GM12878 (cell line): ENCODE measurements around the gene ETV6. TPM values are rescaled to one million over a fixed set of nuclear protein-coding genes. Genes with fewer than 3 reads are reported as not detected.

Experiments used
- ATAC-seq: fragments of 200-7000 bp; cut with Tn5 transposase; 3 replicates; pipeline ENCODE4 v1.9.1; 2020; ENCODE audit warnings: mild to moderate bottlenecking, moderate library complexity
- BruUV-seq: library from RNA; stranded (reverse); fragments of 400-500 nt; replicated peaks from 2 replicates; lab custom pipeline; 2021; lab: Mats Ljungman, UMichigan
- CTCF ChIA-PET: fragments of 300-600 bp; sonication (Branson Sonifier 250); formaldehyde crosslinking; extraction: SDS; loops from one replicate; lab custom pipeline; 2021; ENCODE audit warnings: inconsistent platforms; lab: Yijun Ruan, JAX
- POLR2A ChIA-PET: fragments of 350-600 bp; formaldehyde crosslinking; extraction: SDS; loops from one replicate; lab custom pipeline; 2021; ENCODE audit warnings: inconsistent platforms; lab: Charles Lee
- RAD21 ChIA-PET: fragments of 300-600 bp; sonication (Branson Sonifier 250); formaldehyde crosslinking; loops from one replicate; lab custom pipeline; 2023; ENCODE audit warnings: antibody characterized with exemption; ENCODE audit not compliant: unreplicated experiment; lab: Charles Lee
- SMC1A ChIA-PET: fragments of 300-600 bp; sonication (Branson Sonifier 250); formaldehyde crosslinking; loops from one replicate; lab custom pipeline; 2023; ENCODE audit not compliant: unreplicated experiment, uncharacterized antibody; lab: Charles Lee
- DNase-seq: peaks from one replicate; pipeline ENCODE4 v3.0.0-alpha.2; 2011; ENCODE audit warnings: low read depth, low spot score
- FAIRE-seq: peaks from 3 replicates; lab custom pipeline; 2011; peaks lifted over from hg19 to GRCh38; lab: Jason Lieb, UNC
- H2AFZ ChIP-seq: 2 replicates; pipeline ENCODE4 v1.6.0; 2011; ENCODE audit warnings: low read depth, low read length, control low read depth; ENCODE audit not compliant: control insufficient read depth
- H3K27ac ChIP-seq: 2 replicates; pipeline ENCODE4 v1.5.1; 2011; ENCODE audit warnings: control low read depth; ENCODE audit not compliant: control insufficient read depth, insufficient read depth
- H3K27me3 ChIP-seq, 2 experiments: replicated peaks in 1 of 2; 2 replicates each; pipeline versions ENCODE4 v1.6.0 to v1.6.1; 2011; ENCODE audit warnings: low read length in 1 of 2; ENCODE audit not compliant: control insufficient read depth in 2 of 2, insufficient read depth in 2 of 2
- H3K36me3 ChIP-seq, 2 experiments: 2 replicates each; pipeline ENCODE4 v1.5.1; 2011; ENCODE audit warnings: low read length in 1 of 2; ENCODE audit not compliant: control insufficient read depth in 2 of 2, insufficient read depth in 2 of 2
- H3K4me1 ChIP-seq: 2 replicates; pipeline ENCODE4 v1.6.1; 2011; ENCODE audit warnings: mild to moderate bottlenecking, low read length, moderate library complexity, mixed read lengths; ENCODE audit not compliant: control insufficient read depth, insufficient read depth
- H3K4me2 ChIP-seq: 2 replicates; pipeline ENCODE4 v1.6.0; 2011; ENCODE audit warnings: control low read depth; ENCODE audit not compliant: control insufficient read depth, insufficient read depth
- H3K4me3 ChIP-seq: fragments of 200-600 bp; sonication (generic); 2 replicates; pipeline ENCODE4 v1.5.1; 2016
- H3K79me2 ChIP-seq: 2 replicates; pipeline ENCODE4 v1.6.0; 2011; ENCODE audit warnings: low read length; ENCODE audit not compliant: control insufficient read depth, insufficient read depth
- H3K9ac ChIP-seq: 2 replicates; pipeline ENCODE4 v1.8.0; 2011; ENCODE audit warnings: low read length, control low read depth, mixed read lengths; ENCODE audit not compliant: control insufficient read depth, insufficient read depth
- H3K9me3 ChIP-seq: replicated peaks from 3 replicates; pipeline ENCODE4 v1.5.1; 2011; ENCODE audit warnings: mild to moderate bottlenecking, low read length; ENCODE audit not compliant: control insufficient read depth, insufficient read depth
- H4K20me1 ChIP-seq: 2 replicates; pipeline ENCODE4 v1.6.0; 2011; ENCODE audit not compliant: control insufficient read depth, insufficient read depth
- BRCA1 ChIP-seq: IDR thresholded peaks from 2 replicates; pipeline ENCODE4 v1.6.1; 2011; ENCODE audit warnings: low read depth, low read length, improper control_type of control experiment
- EED ChIP-seq: sonication (generic); IDR thresholded peaks from 2 replicates; pipeline ENCODE4 v1.6.1; 2016; ENCODE audit warnings: antibody characterized with exemption, low read depth
- LARP7 ChIP-seq: fragments of 450-650 bp; IDR thresholded peaks from 2 replicates; pipeline ENCODE4 v1.6.1; 2017; ENCODE audit warnings: mild to moderate bottlenecking
- MEF2A ChIP-seq: IDR thresholded peaks from 2 replicates; pipeline ENCODE4 v1.6.1; 2011; ENCODE audit warnings: low read depth, mild to moderate bottlenecking, low read length, moderate library complexity; ENCODE audit not compliant: insufficient read depth
- MTA2 ChIP-seq: fragments of 450-650 bp; IDR thresholded peaks from 2 replicates; pipeline ENCODE4 v1.6.1; 2016; ENCODE audit warnings: low read depth, mild to moderate bottlenecking, moderate library complexity
- NFYB ChIP-seq: IDR thresholded peaks from 2 replicates; pipeline ENCODE4 v1.6.1; 2011; ENCODE audit warnings: low read depth, mild to moderate bottlenecking, low read length, improper control_type of control experiment, moderate library complexity; ENCODE audit not compliant: insufficient read depth
- NR2F1 ChIP-seq: fragments of 450-650 bp; conservative IDR thresholded peaks from 2 replicates; pipeline ENCODE4 v1.6.1; 2017; ENCODE audit warnings: mild to moderate bottlenecking
- NRF1 ChIP-seq: conservative IDR thresholded peaks from 2 replicates; pipeline ENCODE4 v1.6.1; 2011; ENCODE audit warnings: mild to moderate bottlenecking, low read depth, low read length, improper control_type of control experiment
- PAX5 ChIP-seq: IDR thresholded peaks from 2 replicates; pipeline ENCODE4 v1.6.1; 2011; ENCODE audit warnings: low read depth, low read length, borderline replicate concordance
- RAD21 ChIP-seq: IDR thresholded peaks from 2 replicates; pipeline ENCODE4 v1.6.1; 2011; ENCODE audit warnings: mild to moderate bottlenecking, low read depth, low read length, moderate library complexity; ENCODE audit not compliant: insufficient read depth
- RAD51 ChIP-seq: fragments of 450-650 bp; IDR thresholded peaks from 2 replicates; pipeline ENCODE4 v1.6.1; 2016; ENCODE audit warnings: moderate library complexity, mild to moderate bottlenecking, inconsistent platforms
- RUNX3 ChIP-seq: IDR thresholded peaks from 2 replicates; pipeline ENCODE4 v1.6.1; 2012; ENCODE audit warnings: low read length, inconsistent platforms
- SIN3A ChIP-seq: IDR thresholded peaks from 2 replicates; pipeline ENCODE4 v1.6.1; 2012; ENCODE audit warnings: low read depth, low read length, improper control_type of control experiment
- TAF1 ChIP-seq: IDR thresholded peaks from 2 replicates; pipeline ENCODE4 v1.6.1; 2011; ENCODE audit warnings: mild to moderate bottlenecking, low read depth, low read length, borderline replicate concordance
- ZBED1 ChIP-seq: IDR thresholded peaks from 2 replicates; pipeline ENCODE4 v1.6.1; 2016; ENCODE audit warnings: borderline replicate concordance
- ZNF207 ChIP-seq: fragments of 450-650 bp; IDR thresholded peaks from 2 replicates; pipeline ENCODE4 v1.6.1; 2014; ENCODE audit warnings: antibody characterized with exemption, mild to moderate bottlenecking, borderline replicate concordance
- ZNF384 ChIP-seq: IDR thresholded peaks from 2 replicates; pipeline ENCODE4 v1.6.1; 2012; ENCODE audit warnings: low read depth, mild to moderate bottlenecking, low read length, improper control_type of control experiment, borderline replicate concordance
- ZSCAN29 ChIP-seq: fragments of 450-650 bp; IDR thresholded peaks from 2 replicates; pipeline ENCODE4 v1.6.1; 2017; ENCODE audit warnings: mild to moderate bottlenecking, moderate library complexity
- WGBS: methylation state at CpG from one replicate; pipeline ENCODE4 v1.1.6; 2016; ENCODE audit warnings: low lambda C conversion rate; ENCODE audit not compliant: insufficient replicate concordance, insufficient coverage; ENCODE audit errors: missing lambda C conversion rate; 5-methylcytosine and 5-hydroxymethylcytosine counted together
- in situ Hi-C: fragments of 300-500 bp; cut with MboI; formaldehyde crosslinking; loops from 9 replicates; pipeline ENCODE4 v1.14.3; 2018; ENCODE audit warnings: mixed read lengths
- intact Hi-C: fragments of 100-400 bp; cut with micrococcal nuclease; formaldehyde crosslinking; loops from one replicate; pipeline ENCODE4 v1.14.2; 2022; ENCODE audit not compliant: unreplicated experiment
- polyA plus RNA-seq, 11 experiments: library from polyadenylated mRNA; depleted of rRNA in 4 of 11; unstranded in 6 of 11; stranded (reverse) in 5 of 11; fragments of >200 nt; fragmentation: Nextera tagmentation in 4 of 11; fragmentation: Illumina TruSeq in 1 of 11; extraction: Ambion mirVana in 4 of 11; extraction: Trizol in 1 of 11; gene quantifications; 1 replicate in 1 of 11; 2 replicates in 10 of 11; pipeline versions ENCODE4 v1.2.1 to v1.2.3, GENCODE V29; 2011 to 2016; ENCODE audit warnings: inconsistent platforms in 2 of 11, missing spikeins in 2 of 11, low read depth in 1 of 11
- total RNA-seq, 4 experiments: library from RNA; depleted of rRNA in 3 of 4; stranded (reverse); fragments of >200 nt in 3 of 4; fragmentation: Illumina TruSeq in 1 of 4; extraction: Trizol in 1 of 4; gene quantifications; 2 replicates each; pipeline versions ENCODE4 v1.2.1 to v1.2.3, GENCODE V29; 2013 to 2021

The ETV6 gene
- total and polyA plus RNA-seq, 10 of the 15 experiments (the other 5 are each of a cell fraction or from before 2014, with no cell fraction given): 6.6 to 74.8 (median 24.6) TPM

DNA sequence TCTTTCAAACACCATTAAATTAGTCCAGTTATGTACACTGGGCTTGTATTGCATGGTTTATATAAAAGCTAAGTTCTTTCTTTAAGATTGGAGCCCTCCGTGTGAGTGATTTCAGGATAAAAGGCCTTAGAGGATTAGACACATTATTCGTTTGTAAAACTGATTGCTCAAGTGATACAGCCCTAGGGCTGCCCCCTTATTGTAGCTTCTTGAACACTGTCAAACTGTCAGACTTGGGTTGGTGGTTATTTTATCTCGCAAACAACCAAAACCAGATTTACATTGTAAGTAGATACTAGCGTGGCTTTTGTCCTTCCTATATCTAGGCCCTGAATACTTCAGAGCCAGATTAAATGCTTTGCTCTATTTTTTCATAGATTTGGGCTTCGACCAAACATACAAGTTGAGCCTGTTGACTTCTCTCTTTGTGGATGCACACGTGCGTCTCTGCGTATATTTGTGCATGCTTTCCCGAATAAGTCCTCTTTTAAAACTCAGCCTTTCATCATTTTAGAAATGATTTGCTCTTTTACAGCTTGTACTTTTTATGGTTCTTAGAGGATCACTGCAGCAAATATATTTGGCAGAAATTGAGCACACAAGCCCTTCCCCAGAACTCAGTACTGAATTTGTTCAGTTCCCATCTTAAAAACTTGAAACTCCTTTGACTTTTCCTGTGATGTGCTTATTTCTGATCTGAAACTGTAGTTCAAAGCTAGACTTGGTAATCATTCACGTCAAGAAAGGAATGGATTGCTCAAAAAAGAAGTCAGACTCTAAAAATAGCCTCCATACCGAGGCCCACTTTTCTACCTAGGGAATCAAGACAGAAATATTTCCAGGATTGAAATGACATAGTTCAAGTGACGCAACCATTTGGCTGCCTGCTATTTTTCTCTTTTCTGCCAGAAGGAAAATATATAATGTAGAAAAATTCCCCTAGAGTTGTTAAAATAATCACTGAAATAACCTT, 129.5 kb downstream of the ETV6 start (continued):
- TF ChIP-seq ZNF384: no peak
- TF ChIP-seq ZNF207: no peak
- no peak for TF ChIP-seq LARP7
- TF ChIP-seq SIN3A: no peak
- TF ChIP-seq, all 136 proteins: peak for 32

- peak overlapping the region; percentile 13; the same call in 1 of the 2 replicates for H3K4me3 ChIP-seq
- intact Hi-C loops: loop anchor here (1.0 to 2.0 kb wide), 6 partner anchors 31 to 230 kb away; no protein-coding TSS in a partner anchor
- DNase-seq (peak; percentile 94), FAIRE-seq (peak; percentile 94), ATAC-seq (peak; percentile 79)
- H3K9me3 ChIP-seq: no peaks in the 10 kb centered on the region
- H3K4me1 ChIP-seq: peaks cover 67% of the 10 kb centered on the region
- H3K4me2 ChIP-seq: peak overlapping the region; percentile 72
- peak overlapping the region; percentile 58 for H3K9ac ChIP-seq
- H3K27me3 ChIP-seq: no peaks in the 10 kb centered on the region
- ChIA-PET RAD21 (interaction anchor here (0.8 to 8.2 kb wide), 25 partner anchors 9 to 252 kb away, joined by 3 to 212 read pairs (median 6); partner anchors contain the start of gene ETV6), SMC1A (interaction anchor here (0.6 to 39.9 kb wide), 25 partner anchors 10 to 252 kb away, joined by 3 to 1116 read pairs (median 6); partner anchors contain the start of gene ETV6), POLR2A (interaction anchor here (0.7 to 4.7 kb wide), 18 partner anchors 12 to 229 kb away, joined by 3 to 91 read pairs (median 5); no protein-coding TSS in a partner anchor), CTCF (interaction anchor here (0.6 to 3.6 kb wide), 14 partner anchors 13 to 237 kb away, joined by 3 to 22 read pairs (median 4); no protein-coding TSS in a partner anchor)
- peaks cover 81% of the 10 kb centered on the region for H3K79me2 ChIP-seq
- no peaks in the 10 kb centered on the region for H4K20me1 ChIP-seq
- H3K27ac ChIP-seq: peak overlapping the region; percentile 95
- peaks cover 5% of the 10 kb centered on the region in 2 experiments for H3K36me3 ChIP-seq
- 19% methylated on average over 6 of the region's 6 CpGs for WGBS
- in situ Hi-C loops: no loop called here
- no peak overlapping the region for H2AFZ ChIP-seq
- no TSS peak for BruUV-seq
- TF ChIP-seq EED (peak; percentile 77), NRF1 (no peak), NFYB (peak; percentile 80), RAD21 (0 out of 2 replicates have a peak, but pooled peaks have one; percentile 3), ZSCAN29 (no peak), NR2F1 (no peak), MTA2 (peak; percentile 58; the same call in 1 of the 2 replicates), RAD51 (no peak), ZBED1 (peak; percentile 67; the same call in 1 of the 2 replicates), RUNX3 (peak; percentile 28; the same call in 1 of the 2 replicates), TAF1 (no peak), PAX5 (0 out of 2 replicates have a peak, but pooled peaks have one; percentile 60), MEF2A (0 out of 2 replicates have a peak, but pooled peaks have one; percentile 31), BRCA1 (no peak)
Observed at GRCh38 chr12:11780521-11781101, 131.1 kb downstream of the ETV6 start.
